Stimulated activated CD4-positive, alpha-beta T cell treated with anti-CD3 and anti-CD28 coated beads, Interleukin-12 subunit alpha, Interleukin-12 subunit beta, amount 100 ng/mL, for 48 hours (primary cell): ENCODE data around the gene CADM4.

Experiments
- DNase-seq, 3 donors: peaks; one replicate each; pipeline ENCODE4 v3.0.0-alpha.2; 2020; ENCODE audit warnings: low read depth in 2 of 3, low spot score in 1 of 3

Gene CADM4

GRCh38 chr19:43634872-43635560, 4.6 kb downstream of the CADM4 start:
- no peak for DNase-seq

GRCh38 chr19:43634506-43634871, 5.2 kb downstream of the CADM4 start:
- DNase-seq = no peak

GRCh38 chr19:43634068-43634467, 5.6 kb downstream of the CADM4 start:
- no peak for DNase-seq

- DNase-seq = no peak
Observed at GRCh38 chr19:43633520-43633919, 6.1 kb downstream of the CADM4 start.

- no peak for DNase-seq
Observed at GRCh38 chr19:43631491-43631890, 8.2 kb downstream of the CADM4 start.

- DNase-seq = no peak
Observed at GRCh38 chr19:43628646-43629326, 10.9 kb downstream of the CADM4 start.

GRCh38 chr19:43626838-43627237, 12.8 kb downstream of the CADM4 start:
- DNase-seq = no peak

GRCh38 chr19:43625918-43626579, 13.6 kb downstream of the CADM4 start:
- DNase-seq = no peak

GRCh38 chr19:43624933-43625332, 14.7 kb downstream of the CADM4 start:
- DNase-seq = peak; percentile 78 to 84 (median 81)

GRCh38 chr19:43623889-43624670, 15.6 kb downstream of the CADM4 start:
- no peak for DNase-seq

GRCh38 chr19:43622956-43623355, 16.7 kb downstream of the CADM4 start:
- DNase-seq = no peak

GRCh38 chr19:43622070-43622469, 17.6 kb downstream of the CADM4 start:
- no peak for DNase-seq

GRCh38 chr19:43620061-43621001, 19.3 kb downstream of the CADM4 start:
- DNase-seq = no peak

GRCh38 chr19:43619262-43620060, 20.2 kb downstream of the CADM4 start, which contains the start of gene ZNF428:
ZNF428 (minus strand) TSS chr19:43619629; CDS start chr19:43614304, 5,325 bp downstream.
- DNase-seq = peak; percentile 69 to 84 (median 81)

- peak; percentile 39 to 52 (median 46) for DNase-seq
Observed at GRCh38 chr19:43618921-43619261, 20.8 kb downstream of the CADM4 start.

- DNase-seq = no peak
Observed at GRCh38 chr19:43616954-43617353, 22.7 kb downstream of the CADM4 start.

- no peak for DNase-seq
Observed at GRCh38 chr19:43616306-43616705, 23.3 kb downstream of the CADM4 start.

GRCh38 chr19:43612374-43612773, 27.3 kb downstream of the CADM4 start:
- no peak for DNase-seq

GRCh38 chr19:43611788-43612187, 27.9 kb downstream of the CADM4 start, which contains the start of gene SRRM5:
SRRM5 (plus strand) TSS chr19:43612088; CDS start chr19:43612122, 34 bp downstream.
- no peak for DNase-seq
